22Rv1 (cell line): Measurements from ENCODE around the gene OR56B4.

Experiments used
- CTCF ChIP-seq: fragments of 450-650 bp; IDR thresholded peaks from 2 replicates; pipeline ENCODE4 v1.5.1; 2017; ENCODE audit warnings: mild to moderate bottlenecking
- ZFX ChIP-seq: fragments of 450-650 bp; IDR thresholded peaks from 2 replicates; pipeline ENCODE4 v1.6.1; 2017; ENCODE audit warnings: antibody characterized with exemption, borderline replicate concordance

DNA sequence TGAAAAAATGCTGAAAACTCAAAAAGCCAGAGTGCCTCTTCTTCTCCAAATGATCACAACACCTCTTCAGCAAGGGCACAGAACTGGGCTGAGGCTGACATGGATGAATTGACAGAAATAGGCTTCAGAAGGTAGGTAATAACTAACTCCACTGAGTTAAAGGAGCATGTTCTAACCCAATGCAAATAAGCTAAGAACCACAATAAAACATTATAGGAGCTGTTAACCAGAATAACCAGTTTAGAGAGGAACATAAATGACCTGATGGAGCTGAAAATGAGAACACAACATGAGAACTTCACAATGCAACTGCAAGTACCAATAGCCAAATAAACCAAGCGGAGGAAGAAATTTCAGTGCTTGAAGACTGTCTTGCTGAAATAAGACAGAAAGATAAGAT is 9.2 kb downstream of the OR56B4 start:
- TF ChIP-seq CTCF (no peak), ZFX (no peak)
